SU-DHL-6 (cell line): ENCODE data around the gene GRK2.

ENCODE experiments used
- H2AFZ ChIP-seq: fragments of 200-600 bp; sonication (generic); 2 replicates; pipeline ENCODE4 v1.6.1; 2014; ENCODE audit warnings: low read depth, mild to moderate bottlenecking, moderate library complexity, mixed read lengths, antibody characterized with exemption, low read length; ENCODE audit not compliant: severe bottlenecking
- H3F3A ChIP-seq: fragments of 200-600 bp; shearing (Covaris generic); 2 replicates; pipeline ENCODE4 v1.6.0; 2016; ENCODE audit warnings: antibody characterized with exemption, mild to moderate bottlenecking; ENCODE audit not compliant: insufficient read depth
- H3K27ac ChIP-seq: fragments of 200-600 bp; sonication (generic); 2 replicates; pipeline ENCODE4 v1.5.1; 2016; ENCODE audit warnings: low read depth, mild to moderate bottlenecking, low read length, moderate library complexity, mixed read lengths
- H3K27me3 ChIP-seq: fragments of 200-600 bp; sonication (generic), shearing (Covaris generic); 2 replicates; pipeline ENCODE4 v1.6.0; 2014; ENCODE audit warnings: mild to moderate bottlenecking, low read length
- H3K36me3 ChIP-seq: fragments of 200-600 bp; sonication (generic); 2 replicates; pipeline ENCODE4 v1.6.1; 2014; ENCODE audit warnings: mild to moderate bottlenecking, low read length, mixed read lengths
- H3K4me2 ChIP-seq: fragments of 300-600, 200-600 bp; shearing (Covaris generic), sonication (generic); 2 replicates; pipeline ENCODE4 v1.6.0; 2014; ENCODE audit warnings: low read length, low read depth, mild to moderate bottlenecking; ENCODE audit not compliant: poor library complexity, severe bottlenecking
- H3K4me3 ChIP-seq: fragments of 200-600 bp; sonication (generic); 2 replicates; pipeline ENCODE4 v1.5.1; 2014; ENCODE audit warnings: antibody characterized with exemption, low read length, mild to moderate bottlenecking, mixed read lengths; ENCODE audit not compliant: insufficient read depth, poor library complexity, severe bottlenecking
- H3K79me2 ChIP-seq: fragments of 200-600 bp; sonication (generic); 2 replicates; pipeline ENCODE4 v1.6.1; 2014; ENCODE audit warnings: mild to moderate bottlenecking, low read length, moderate library complexity; ENCODE audit not compliant: insufficient read depth
- H3K9ac ChIP-seq: fragments of 200-600 bp; sonication (generic); 2 replicates; pipeline ENCODE4 v1.7.0; 2014; ENCODE audit warnings: mild to moderate bottlenecking, low read length
- H3K9me2 ChIP-seq: fragments of 200-600 bp; sonication (generic); replicated peaks from 2 replicates; pipeline ENCODE4 v1.6.1; 2014; ENCODE audit warnings: low read length; ENCODE audit not compliant: insufficient read depth
- H3K9me3 ChIP-seq: fragments of 200-600 bp; sonication (generic); 2 replicates; pipeline ENCODE4 v1.6.1; 2014; ENCODE audit warnings: low read length, mixed read lengths; ENCODE audit not compliant: insufficient read depth
- H4K20me1 ChIP-seq: fragments of 200-600 bp; sonication (generic); 2 replicates; pipeline ENCODE4 v1.6.1; 2014; ENCODE audit warnings: low read depth, mild to moderate bottlenecking, antibody characterized with exemption, low read length, moderate library complexity, mixed read lengths
- EZH2phosphoT487 ChIP-seq: fragments of 200-600 bp; sonication (generic), shearing (Covaris generic); conservative IDR thresholded peaks from 2 replicates; pipeline ENCODE4 v1.6.1; 2018; ENCODE audit warnings: mild to moderate bottlenecking, antibody characterized with exemption, low read length, moderate library complexity, mixed read lengths
- TF ChIP-seq, protein P1 (sequence below): fragments of 200-600 bp; sonication (generic); IDR thresholded peaks from one replicate; pipeline ENCODE4 v1.5.1; 2017; ENCODE audit warnings: antibody characterized with exemption, mild to moderate bottlenecking, low read length, moderate library complexity; ENCODE audit not compliant: insufficient read depth, poor library complexity, severe bottlenecking

GRK2 gene

DNA sequence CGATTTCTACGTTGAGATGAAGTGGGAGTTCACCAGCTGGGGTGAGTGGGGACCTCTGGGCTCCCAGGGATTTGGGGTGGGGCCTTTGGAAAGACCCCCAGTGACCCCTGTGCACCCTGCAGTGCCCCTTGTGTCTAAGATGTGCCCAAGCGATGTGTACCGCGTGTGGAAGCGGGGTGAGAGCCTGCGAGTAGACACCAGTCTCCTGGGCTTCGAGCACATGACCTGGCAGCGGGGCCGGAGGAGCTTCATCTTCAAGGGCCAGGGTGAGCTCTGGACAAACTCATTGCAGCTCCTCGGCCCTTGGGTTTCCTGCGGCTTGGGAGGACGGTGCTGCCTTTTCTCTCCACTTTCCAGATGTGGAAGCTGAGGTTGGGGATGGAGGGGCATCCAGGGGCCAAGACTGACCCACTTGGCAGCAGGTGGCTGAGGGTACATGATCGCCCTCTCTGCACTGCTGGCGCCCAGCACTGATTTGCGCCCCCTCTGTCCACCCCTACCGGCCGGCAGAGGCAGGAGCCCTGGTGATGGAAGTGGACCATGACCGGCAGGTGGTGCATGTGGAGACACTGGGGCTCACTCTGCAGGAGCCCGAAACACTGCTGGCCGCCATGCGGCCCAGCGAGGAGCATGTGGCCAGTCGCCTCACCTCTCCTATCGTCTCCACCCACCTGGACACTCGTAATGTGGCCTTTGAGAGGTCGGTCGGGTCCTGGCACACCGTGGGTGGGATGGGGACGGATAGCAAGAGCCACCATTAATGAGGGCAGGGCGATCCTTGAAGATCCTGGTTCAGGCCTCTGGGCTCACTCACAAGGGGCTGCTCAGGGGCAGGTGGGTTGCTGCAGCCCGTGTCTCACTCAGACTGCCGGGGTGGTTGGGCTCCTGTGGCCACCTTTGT is 25.5 kb downstream of the GRK2 start:
- no peak overlapping the region for H3K4me2 ChIP-seq
- H3K9ac ChIP-seq: no peak overlapping the region
- H3K36me3 ChIP-seq: peaks cover 25% of the 10 kb centered on the region
- no peak overlapping the region for H3K27ac ChIP-seq
- peaks cover 7% of the 10 kb centered on the region; the same call in 1 of the 2 replicates for H3K79me2 ChIP-seq
- TF ChIP-seq EZH2phosphoT487: no peak
- TF ChIP-seq, protein P1, sequence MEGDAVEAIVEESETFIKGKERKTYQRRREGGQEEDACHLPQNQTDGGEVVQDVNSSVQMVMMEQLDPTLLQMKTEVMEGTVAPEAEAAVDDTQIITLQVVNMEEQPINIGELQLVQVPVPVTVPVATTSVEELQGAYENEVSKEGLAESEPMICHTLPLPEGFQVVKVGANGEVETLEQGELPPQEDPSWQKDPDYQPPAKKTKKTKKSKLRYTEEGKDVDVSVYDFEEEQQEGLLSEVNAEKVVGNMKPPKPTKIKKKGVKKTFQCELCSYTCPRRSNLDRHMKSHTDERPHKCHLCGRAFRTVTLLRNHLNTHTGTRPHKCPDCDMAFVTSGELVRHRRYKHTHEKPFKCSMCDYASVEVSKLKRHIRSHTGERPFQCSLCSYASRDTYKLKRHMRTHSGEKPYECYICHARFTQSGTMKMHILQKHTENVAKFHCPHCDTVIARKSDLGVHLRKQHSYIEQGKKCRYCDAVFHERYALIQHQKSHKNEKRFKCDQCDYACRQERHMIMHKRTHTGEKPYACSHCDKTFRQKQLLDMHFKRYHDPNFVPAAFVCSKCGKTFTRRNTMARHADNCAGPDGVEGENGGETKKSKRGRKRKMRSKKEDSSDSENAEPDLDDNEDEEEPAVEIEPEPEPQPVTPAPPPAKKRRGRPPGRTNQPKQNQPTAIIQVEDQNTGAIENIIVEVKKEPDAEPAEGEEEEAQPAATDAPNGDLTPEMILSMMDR: no peak
- H3K27me3 ChIP-seq: no peaks in the 10 kb centered on the region
- no peak overlapping the region for H2AFZ ChIP-seq
- H3K4me3 ChIP-seq: no peak overlapping the region
- no peaks in the 10 kb centered on the region for H3K9me2 ChIP-seq
- H3K9me3 ChIP-seq: no peaks in the 10 kb centered on the region
- H3F3A ChIP-seq: peaks cover 23% of the 10 kb centered on the region
- no peaks in the 10 kb centered on the region for H4K20me1 ChIP-seq

DNA sequence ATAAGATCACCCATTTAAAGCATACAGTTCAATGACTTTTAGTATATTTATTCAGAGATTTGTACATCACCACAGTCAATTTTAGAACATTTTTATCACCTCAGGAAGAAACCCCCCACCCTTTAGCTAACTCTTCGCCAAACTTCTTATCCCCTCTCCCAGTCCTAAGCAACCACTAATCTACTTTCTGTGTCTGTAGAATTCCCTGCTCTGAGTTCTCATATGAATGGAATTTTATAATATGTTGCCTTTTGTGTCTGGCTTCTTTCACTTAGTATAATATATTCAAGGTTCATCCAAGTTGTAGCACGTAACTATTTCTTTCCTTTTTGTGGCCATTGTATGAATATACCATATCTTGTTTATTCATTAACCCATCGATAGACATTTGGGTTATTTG is 26.4 kb downstream of the GRK2 start:
- no peak overlapping the region for H3K9ac ChIP-seq
- TF ChIP-seq, protein P1: no peak
- H2AFZ ChIP-seq: no peak overlapping the region
- H3K4me2 ChIP-seq: no peak overlapping the region
- H4K20me1 ChIP-seq: no peaks in the 10 kb centered on the region
- H3K4me3 ChIP-seq: no peak overlapping the region
- no peak overlapping the region for H3K27ac ChIP-seq
- H3K9me2 ChIP-seq: no peaks in the 10 kb centered on the region
- peaks cover 7% of the 10 kb centered on the region; the same call in 1 of the 2 replicates for H3K79me2 ChIP-seq
- no peaks in the 10 kb centered on the region for H3K9me3 ChIP-seq
- H3F3A ChIP-seq: peaks cover 13% of the 10 kb centered on the region
- peaks cover 25% of the 10 kb centered on the region for H3K36me3 ChIP-seq
- no peaks in the 10 kb centered on the region for H3K27me3 ChIP-seq

DNA sequence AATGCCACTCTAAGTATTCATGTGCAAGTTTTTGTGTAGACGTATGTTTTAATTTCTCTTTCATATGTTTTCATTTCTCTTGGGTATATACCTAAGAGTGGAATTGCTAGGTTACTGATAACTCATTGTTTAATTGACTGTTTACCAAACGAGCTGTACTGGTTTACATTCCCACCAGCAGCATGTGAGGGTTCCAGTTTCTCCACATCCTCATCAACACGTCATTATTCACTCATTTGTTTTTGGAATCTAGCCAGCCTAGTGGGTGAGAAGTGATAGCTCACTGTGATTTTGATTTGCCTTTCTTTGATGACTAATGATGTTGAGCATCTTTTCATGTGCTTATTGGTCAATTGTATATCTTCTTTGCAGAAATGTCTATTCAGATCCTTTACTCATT is 26.8 kb downstream of the GRK2 start:
- no peaks in the 10 kb centered on the region for H3K27me3 ChIP-seq
- no peak overlapping the region for H3K9ac ChIP-seq
- no peaks in the 10 kb centered on the region for H4K20me1 ChIP-seq
- H3K79me2 ChIP-seq: peaks cover 7% of the 10 kb centered on the region; the same call in 1 of the 2 replicates
- no peak overlapping the region for H3K4me3 ChIP-seq
- no peaks in the 10 kb centered on the region for H3K9me3 ChIP-seq
- H3K4me2 ChIP-seq: no peak overlapping the region
- H3K9me2 ChIP-seq: no peaks in the 10 kb centered on the region
- TF ChIP-seq, protein P1: no peak
- no peak for TF ChIP-seq EZH2phosphoT487
- H2AFZ ChIP-seq: no peak overlapping the region
- no peak overlapping the region for H3K27ac ChIP-seq
- peaks cover 9% of the 10 kb centered on the region for H3F3A ChIP-seq
- peaks cover 25% of the 10 kb centered on the region for H3K36me3 ChIP-seq
